Thoracic aorta (tissue), 2 donors: Measurements from ENCODE around the gene C22orf39. TPM values are rescaled to one million over a fixed set of nuclear protein-coding genes. Genes with fewer than 3 reads are reported as not detected.
"Not testable (repeated sequence)": the region's sequence is repeated elsewhere in the genome, so short reads cannot be mapped to it uniquely, and the experiment has no call there.

Experiments
- ATAC-seq: fragments of 150-250 bp; one replicate; pipeline ENCODE4 v1.8.0; 2017; ENCODE audit warnings: low read depth; ENCODE audit not compliant: insufficient number of reproducible peaks, low FRiP score
- DNase-seq: peaks from one replicate; pipeline ENCODE4 v3.0.0-alpha.2; 2020; ENCODE audit warnings: low spot score
- H3K27ac ChIP-seq, 2 donors: fragments of 200-600 bp; sonication (generic); 1 replicate in 1 of 2; 2 replicates in 1 of 2; pipeline ENCODE4 v1.5.1; 2016; ENCODE audit warnings: mild to moderate bottlenecking in 2 of 2, moderate library complexity in 2 of 2
- H3K27me3 ChIP-seq: fragments of 200-600 bp; sonication (generic); replicated peaks from 2 replicates; pipeline ENCODE4 v1.6.0; 2016; ENCODE audit warnings: mild to moderate bottlenecking; ENCODE audit not compliant: insufficient read depth
- H3K36me3 ChIP-seq: fragments of 200-600 bp; sonication (generic); one replicate; pipeline ENCODE4 v1.5.1; 2016
- H3K4me1 ChIP-seq, 2 donors: fragments of 200-600 bp; sonication (generic); 1 replicate in 1 of 2; 2 replicates in 1 of 2; pipeline versions ENCODE4 v1.5.1 to v1.6.0; 2016; ENCODE audit warnings: low read depth in 2 of 2, mild to moderate bottlenecking in 1 of 2; ENCODE audit not compliant: control insufficient read depth in 1 of 2
- H3K4me3 ChIP-seq: fragments of 200-600 bp; sonication (generic); 2 replicates; pipeline ENCODE4 v1.5.1; 2016; ENCODE audit warnings: mild to moderate bottlenecking
- H3K9me3 ChIP-seq: fragments of 200-600 bp; sonication (generic); 2 replicates; pipeline ENCODE4 v1.5.1; 2016
- total RNA-seq, 2 donors: library from RNA; depleted of rRNA; stranded (reverse); fragments of >200 nt; gene quantifications; one replicate each; pipeline versions ENCODE4 v1.1.0 to v1.2.3, GENCODE V29; 2016
- TF ChIP-seq, protein P1 (sequence below): fragments of 200-600 bp; sonication (generic); IDR thresholded peaks from one replicate; pipeline ENCODE4 v1.5.1; 2019; ENCODE audit warnings: antibody characterized with exemption

The C22orf39 gene
- total RNA-seq, 2 donors from 2014 or later = 59.8 to 67.7 TPM

DNA sequence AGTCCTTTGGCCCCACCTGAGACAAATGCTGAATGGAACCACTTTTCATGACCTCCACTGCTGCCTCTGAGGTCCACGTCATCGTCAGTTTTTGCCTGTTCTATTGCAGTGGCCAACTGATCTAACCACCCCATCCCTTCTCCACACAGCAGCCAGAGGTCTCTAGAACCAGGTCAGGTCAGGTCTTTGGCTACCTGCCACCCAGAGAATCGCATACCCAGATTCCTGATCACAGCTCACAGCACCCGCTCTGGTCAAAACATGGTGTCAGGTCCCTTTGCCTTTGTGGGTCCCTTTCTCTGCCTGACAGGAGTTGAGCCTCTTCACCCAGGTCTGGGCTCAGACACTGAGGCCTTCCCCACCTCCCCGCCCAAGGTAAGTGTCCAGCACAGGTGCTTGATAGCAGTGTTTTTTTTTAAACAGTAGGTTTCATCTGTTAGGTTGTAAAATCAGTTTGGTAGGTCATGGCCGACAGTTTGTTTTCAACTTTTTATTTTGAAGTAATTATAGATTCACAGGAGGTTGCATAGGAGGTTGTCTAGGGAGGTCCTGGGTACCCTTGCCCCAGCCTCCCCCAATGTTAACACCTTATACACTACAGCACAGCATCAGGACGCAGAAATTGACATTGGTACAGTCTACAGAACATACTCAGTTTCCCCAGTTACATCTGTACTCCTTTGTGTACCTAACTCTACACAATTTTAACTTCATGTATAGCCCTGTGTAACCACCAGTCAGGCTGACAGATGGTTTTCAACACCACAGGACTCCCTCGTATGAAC, 6.9 kb downstream of the C22orf39 start:
- Histone ChIP-seq H3K4me1 (peaks cover 3 to 5% of the 10 kb centered on the region in 2 donors), H3K4me3 (no peak overlapping the region), H3K27me3 (no peaks in the 10 kb centered on the region), H3K36me3 (peaks cover 14% of the 10 kb centered on the region), H3K27ac (no peak overlapping the region), H3K9me3 (no peaks in the 10 kb centered on the region)
- DNase-seq (no peak), ATAC-seq (no peak)
- TF ChIP-seq, protein P1, sequence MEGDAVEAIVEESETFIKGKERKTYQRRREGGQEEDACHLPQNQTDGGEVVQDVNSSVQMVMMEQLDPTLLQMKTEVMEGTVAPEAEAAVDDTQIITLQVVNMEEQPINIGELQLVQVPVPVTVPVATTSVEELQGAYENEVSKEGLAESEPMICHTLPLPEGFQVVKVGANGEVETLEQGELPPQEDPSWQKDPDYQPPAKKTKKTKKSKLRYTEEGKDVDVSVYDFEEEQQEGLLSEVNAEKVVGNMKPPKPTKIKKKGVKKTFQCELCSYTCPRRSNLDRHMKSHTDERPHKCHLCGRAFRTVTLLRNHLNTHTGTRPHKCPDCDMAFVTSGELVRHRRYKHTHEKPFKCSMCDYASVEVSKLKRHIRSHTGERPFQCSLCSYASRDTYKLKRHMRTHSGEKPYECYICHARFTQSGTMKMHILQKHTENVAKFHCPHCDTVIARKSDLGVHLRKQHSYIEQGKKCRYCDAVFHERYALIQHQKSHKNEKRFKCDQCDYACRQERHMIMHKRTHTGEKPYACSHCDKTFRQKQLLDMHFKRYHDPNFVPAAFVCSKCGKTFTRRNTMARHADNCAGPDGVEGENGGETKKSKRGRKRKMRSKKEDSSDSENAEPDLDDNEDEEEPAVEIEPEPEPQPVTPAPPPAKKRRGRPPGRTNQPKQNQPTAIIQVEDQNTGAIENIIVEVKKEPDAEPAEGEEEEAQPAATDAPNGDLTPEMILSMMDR = no peak

- DNase-seq = no peak
- TF ChIP-seq, protein P1 = no peak
- H3K27ac ChIP-seq = no peak overlapping the region
- no peaks in the 10 kb centered on the region for H3K9me3 ChIP-seq
- ATAC-seq = no peak
- peaks cover 13% of the 10 kb centered on the region for H3K36me3 ChIP-seq
- H3K4me1 ChIP-seq = peaks cover 0 to 3% of the 10 kb centered on the region in 2 donors
- no peaks in the 10 kb centered on the region for H3K27me3 ChIP-seq
- no peak overlapping the region for H3K4me3 ChIP-seq
Measured at GRCh38 chr22:19438298-19438697, 9.2 kb downstream of the C22orf39 start.

DNA sequence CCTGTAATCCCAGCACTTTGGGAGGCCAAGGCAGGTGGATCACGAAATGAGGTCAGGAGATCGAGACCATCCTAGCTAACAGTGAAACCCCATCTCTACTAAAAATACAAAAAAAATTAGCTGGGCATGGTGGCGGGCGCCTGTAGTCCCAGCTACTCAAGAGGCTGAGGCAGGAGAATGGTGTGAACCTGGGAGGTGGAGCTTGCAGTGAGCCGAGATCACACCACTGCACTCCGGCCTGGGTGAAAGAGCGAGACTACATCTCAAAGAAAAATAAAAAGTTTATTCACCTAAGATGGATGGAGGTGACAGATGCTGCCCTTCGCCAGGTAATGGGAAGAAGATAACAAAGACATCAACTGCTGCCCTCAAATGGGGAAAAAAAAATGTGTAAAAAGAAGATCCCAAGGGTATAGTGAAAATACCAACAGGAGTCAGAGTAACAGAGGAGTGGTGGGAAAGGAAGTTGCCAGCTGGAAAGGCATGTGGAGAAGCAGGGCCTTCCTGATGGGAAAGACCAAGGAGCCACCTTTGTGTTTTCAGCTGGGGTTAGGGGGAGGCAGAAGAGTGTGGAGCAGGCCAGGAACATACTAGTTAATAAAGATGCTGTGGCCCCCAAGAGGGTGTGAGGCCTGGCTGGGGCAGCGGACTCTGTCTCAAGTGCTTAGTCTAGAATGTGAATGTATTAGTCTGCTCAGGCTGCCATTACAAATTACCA, 10.9 kb downstream of the C22orf39 start:
- not testable (repeated sequence) for H3K27ac ChIP-seq

DNA sequence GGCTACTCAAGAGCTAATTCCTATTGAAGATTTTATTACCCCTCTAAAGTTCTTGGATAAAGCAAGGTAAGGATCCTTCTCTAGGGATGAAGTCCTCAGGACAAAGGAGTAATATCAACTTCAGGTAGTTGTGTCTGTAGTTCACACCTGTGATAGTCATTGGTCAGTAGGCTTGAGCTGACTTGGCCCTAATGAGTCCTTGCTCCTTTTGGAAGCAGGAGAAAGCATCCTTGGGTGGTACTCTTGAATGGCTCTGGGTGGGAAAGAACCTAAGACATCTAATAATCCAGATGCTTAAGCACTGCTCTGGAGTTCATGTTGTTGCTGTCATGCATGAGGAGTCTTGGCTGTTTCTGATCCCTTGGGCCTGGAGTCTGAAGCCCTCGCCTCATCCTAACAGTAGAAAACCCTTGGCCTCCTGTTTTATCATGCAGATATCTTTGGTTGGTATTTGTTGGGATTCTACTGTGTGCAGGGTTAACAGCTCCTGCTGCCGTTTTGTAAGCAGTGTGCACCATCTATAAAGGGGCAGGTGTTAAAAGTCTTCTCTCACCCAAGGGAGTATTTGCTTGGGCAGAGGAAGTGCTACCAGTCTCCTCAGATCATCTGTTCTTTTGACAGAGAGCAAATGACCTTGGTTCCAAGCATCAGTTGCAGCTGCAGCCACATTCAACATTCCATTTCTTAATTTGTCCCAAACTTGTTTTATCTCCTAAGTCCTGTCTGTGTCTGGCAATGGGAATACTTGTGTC, 12.5 kb downstream of the C22orf39 start:
- Histone ChIP-seq H3K36me3 (peaks cover 13% of the 10 kb centered on the region), H3K27ac (no peak overlapping the region), H3K4me3 (no peak overlapping the region), H3K4me1 (peaks cover 8 to 19% of the 10 kb centered on the region in 2 donors), H3K9me3 (no peaks in the 10 kb centered on the region), H3K27me3 (no peaks in the 10 kb centered on the region)
- TF ChIP-seq, protein P1 = no peak
- DNase-seq = no peak
- ATAC-seq = no peak

More for the DNA sequence above, 10.9 kb downstream of the C22orf39 start:
- not testable (repeated sequence) for ATAC-seq, H3K27me3 ChIP-seq, H3K9me3 ChIP-seq, DNase-seq, H3K4me1 ChIP-seq, H3K4me3 ChIP-seq
- peaks cover 13% of the 10 kb centered on the region for H3K36me3 ChIP-seq

DNA sequence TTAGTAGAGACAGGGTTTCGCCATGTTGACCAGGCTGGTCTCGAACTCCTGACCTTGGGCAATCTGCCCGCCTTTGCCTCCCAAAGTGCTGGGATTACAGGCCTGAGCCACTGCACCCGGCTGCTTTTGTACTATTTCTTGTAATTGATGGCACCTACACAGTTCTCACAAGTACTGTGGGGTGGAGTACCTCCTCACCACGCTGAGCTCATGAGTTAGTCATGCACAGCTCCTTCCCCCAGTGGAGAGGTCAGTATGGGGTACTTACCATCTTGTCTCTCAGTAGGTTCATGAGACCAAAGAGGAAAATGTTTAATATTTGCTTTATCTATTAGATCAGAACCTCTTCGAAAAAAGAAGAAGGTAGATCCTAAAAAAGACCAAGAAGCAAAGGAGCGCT, 13.1 kb downstream of the C22orf39 start:
- Histone ChIP-seq H3K27ac (no peak overlapping the region), H3K4me1 (peaks cover 12 to 23% of the 10 kb centered on the region in 2 donors), H3K27me3 (no peaks in the 10 kb centered on the region), H3K9me3 (no peaks in the 10 kb centered on the region), H3K4me3 (no peak overlapping the region), H3K36me3 (peaks cover 13% of the 10 kb centered on the region)
- TF ChIP-seq, protein P1 = no peak
- DNase-seq = no peak
- no peak for ATAC-seq
